Epithelial cell of proximal tubule (primary cell): ENCODE measurements around the gene BCAN. TPM values are rescaled to one million over a fixed set of nuclear protein-coding genes. Genes with fewer than 3 reads are reported as not detected.

Source experiments
- DNase-seq: peaks from one replicate; pipeline ENCODE4 v3.0.0-alpha.2; 2011; ENCODE audit warnings: low read depth
- H3K4me3 ChIP-seq: 2 replicates; pipeline ENCODE4 v1.5.1; 2011; ENCODE audit warnings: low read depth, mild to moderate bottlenecking, low read length
- CTCF ChIP-seq: conservative IDR thresholded peaks from 2 replicates; pipeline ENCODE4 v1.5.1; 2012; ENCODE audit warnings: low read depth, mild to moderate bottlenecking, low read length
- total RNA-seq: library from RNA; depleted of rRNA; stranded (reverse); fragments of >200 nt; gene quantifications from 2 replicates; pipeline ENCODE4 v1.2.3, GENCODE V29; 2015

Gene BCAN
- total RNA-seq, 1 donor from 2014 or later = not detected

- TF ChIP-seq CTCF = no peak
- no peak overlapping the region for H3K4me3 ChIP-seq
- DNase-seq = no peak
These were observed 20.3 kb downstream of the BCAN start for GRCh38 chr1:156662005-156662799.

GRCh38 chr1:156662800-156663055, 20.8 kb downstream of the BCAN start:
- DNase-seq = no peak
- no peak overlapping the region for H3K4me3 ChIP-seq
- no peak for TF ChIP-seq CTCF

GRCh38 chr1:156663178-156663577, 21.3 kb downstream of the BCAN start:
- no peak for DNase-seq
- H3K4me3 ChIP-seq = no peak overlapping the region
- no peak for TF ChIP-seq CTCF

- no peak for DNase-seq
- TF ChIP-seq CTCF = no peak
- no peak overlapping the region for H3K4me3 ChIP-seq
These were observed 22.3 kb downstream of the BCAN start for GRCh38 chr1:156664046-156664766.

- H3K4me3 ChIP-seq = no peak overlapping the region
- TF ChIP-seq CTCF = no peak
- DNase-seq = no peak
These were observed 23.0 kb downstream of the BCAN start for GRCh38 chr1:156664767-156665411.

- no peak for TF ChIP-seq CTCF
- DNase-seq = no peak
- H3K4me3 ChIP-seq = no peak overlapping the region
These were observed 23.6 kb downstream of the BCAN start for GRCh38 chr1:156665539-156665938.
